Natural killer cell treated with Interleukin-12 subunit alpha and Interleukin-12 subunit beta and Interleukin-15 and Interleukin-18, amount 100 ng/mL, for 72 hours (primary cell): Measurements from ENCODE around the gene ST6GALNAC5. TPM values are rescaled to one million over a fixed set of nuclear protein-coding genes. Genes with fewer than 3 reads are reported as not detected.

Experiments used
- ATAC-seq, 2 donors: fragments of 150-1000 bp; cut with Tn5 transposase in 1 of 2; sonication (Bioruptor Pico), chemical (Tn5 transposase) in 1 of 2; 2 replicates each; pipeline ENCODE4 v1.10.0; 2021
- DNase-seq: peaks from one replicate; pipeline ENCODE4 v3.0.0; 2022; ENCODE audit warnings: low spot score
- H3K27ac Mint-ChIP-seq, 2 donors: 1 replicate in 1 of 2; 2 replicates in 1 of 2; pipeline ENCODE4 v1.8.0; 2022; ENCODE audit warnings: mixed read lengths in 2 of 2, mild to moderate bottlenecking in 1 of 2, moderate library complexity in 1 of 2
- H3K27me3 Mint-ChIP-seq, 2 donors: 1 replicate in 1 of 2; 2 replicates in 1 of 2; pipeline ENCODE4 v1.8.0; 2022; ENCODE audit warnings: mixed read lengths in 2 of 2
- H3K36me3 Mint-ChIP-seq: one replicate; pipeline ENCODE4 v1.8.0; 2022; ENCODE audit warnings: mixed read lengths
- H3K4me1 Mint-ChIP-seq, 2 donors: 1 replicate in 1 of 2; 2 replicates in 1 of 2; pipeline ENCODE4 v1.8.0; 2022; ENCODE audit warnings: low read depth in 2 of 2, mixed read lengths in 2 of 2, mild to moderate bottlenecking in 1 of 2
- H3K4me3 Mint-ChIP-seq: one replicate; pipeline ENCODE4 v1.8.0; 2022; ENCODE audit warnings: mixed read lengths
- H3K9me3 Mint-ChIP-seq: 2 replicates; pipeline ENCODE4 v1.8.0; 2022; ENCODE audit warnings: mixed read lengths
- total RNA-seq, 2 donors: library from RNA; stranded (reverse); gene quantifications; one replicate each; pipeline ENCODE4 v1.2.3, GENCODE V29; 2022

The ST6GALNAC5 gene
- total RNA-seq, 2 donors from 2014 or later = not detected

- Mint-ChIP-seq H3K9me3 (peaks cover 4% of the 10 kb centered on the region), H3K36me3 (peaks cover 4% of the 10 kb centered on the region), H3K4me3 (no peak overlapping the region), H3K4me1 (no peaks in the 10 kb centered on the region), H3K27me3 (peaks cover 9% of the 10 kb centered on the region in 2 donors), H3K27ac (no peak overlapping the region)
- ATAC-seq (no peak), DNase-seq (no peak)
These were observed 171.8 kb downstream of the ST6GALNAC5 start for GRCh38 chr1:77039111-77039510.

GRCh38 chr1:77039739-77040138 is 172.5 kb downstream of the ST6GALNAC5 start:
- H3K27ac Mint-ChIP-seq = no peak overlapping the region
- H3K36me3 Mint-ChIP-seq = peaks cover 4% of the 10 kb centered on the region
- H3K4me1 Mint-ChIP-seq = no peaks in the 10 kb centered on the region
- peaks cover 7 to 9% of the 10 kb centered on the region in 2 donors for H3K27me3 Mint-ChIP-seq
- ATAC-seq (no peak), DNase-seq (no peak)
- peaks cover 4% of the 10 kb centered on the region for H3K9me3 Mint-ChIP-seq
- no peak overlapping the region for H3K4me3 Mint-ChIP-seq

- ATAC-seq = no peak
- H3K27me3 Mint-ChIP-seq = peaks cover 7 to 9% of the 10 kb centered on the region in 2 donors
- peaks cover 4% of the 10 kb centered on the region for H3K9me3 Mint-ChIP-seq
- peaks cover 4% of the 10 kb centered on the region for H3K36me3 Mint-ChIP-seq
- no peak for DNase-seq
- H3K4me3 Mint-ChIP-seq = no peak overlapping the region
- peaks cover 0 to 3% of the 10 kb centered on the region in 2 donors for H3K4me1 Mint-ChIP-seq
- H3K27ac Mint-ChIP-seq = no peak overlapping the region
These were observed 173.5 kb downstream of the ST6GALNAC5 start for GRCh38 chr1:77040826-77041225.

GRCh38 chr1:77044133-77044849 is 177.0 kb downstream of the ST6GALNAC5 start:
- Mint-ChIP-seq H3K9me3 (no peaks in the 10 kb centered on the region), H3K27ac (no peak overlapping the region), H3K36me3 (no peaks in the 10 kb centered on the region), H3K4me3 (no peak overlapping the region), H3K4me1 (peaks cover 14% of the 10 kb centered on the region in 2 donors), H3K27me3 (peaks cover 0 to 4% of the 10 kb centered on the region in 2 donors)
- ATAC-seq (no peak), DNase-seq (no peak)

- Mint-ChIP-seq H3K9me3 (no peaks in the 10 kb centered on the region), H3K36me3 (no peaks in the 10 kb centered on the region), H3K4me3 (peak overlapping the region; percentile 24), H3K27ac (no peak overlapping the region), H3K27me3 (peaks cover 7% of the 10 kb centered on the region in 2 donors), H3K4me1 (peaks cover 14% of the 10 kb centered on the region in 2 donors)
- DNase-seq (no peak), ATAC-seq (no peak)
These were observed 180.3 kb downstream of the ST6GALNAC5 start for GRCh38 chr1:77047575-77047974.

GRCh38 chr1:77047978-77048614 is 180.8 kb downstream of the ST6GALNAC5 start:
- peak overlapping the region; percentile 24 for H3K4me3 Mint-ChIP-seq
- H3K27me3 Mint-ChIP-seq = peaks cover 7% of the 10 kb centered on the region in 2 donors
- no peaks in the 10 kb centered on the region for H3K36me3 Mint-ChIP-seq
- no peaks in the 10 kb centered on the region for H3K9me3 Mint-ChIP-seq
- no peak overlapping the region for H3K27ac Mint-ChIP-seq
- ATAC-seq (peak in 1 of 2 donors; percentile 56), DNase-seq (no peak)
- H3K4me1 Mint-ChIP-seq = peaks cover 14% of the 10 kb centered on the region in 2 donors

- DNase-seq (no peak), ATAC-seq (no peak)
- H3K36me3 Mint-ChIP-seq = no peaks in the 10 kb centered on the region
- no peak overlapping the region for H3K4me3 Mint-ChIP-seq
- H3K4me1 Mint-ChIP-seq = peaks cover 14% of the 10 kb centered on the region in 2 donors
- no peaks in the 10 kb centered on the region for H3K9me3 Mint-ChIP-seq
- H3K27ac Mint-ChIP-seq = no peak overlapping the region
- H3K27me3 Mint-ChIP-seq = peaks cover 7% of the 10 kb centered on the region in 2 donors
These were observed 181.3 kb downstream of the ST6GALNAC5 start for GRCh38 chr1:77048615-77049005.

GRCh38 chr1:77051425-77051824 is 184.1 kb downstream of the ST6GALNAC5 start:
- Mint-ChIP-seq H3K4me1 (peaks cover 11 to 14% of the 10 kb centered on the region in 2 donors), H3K27me3 (peaks cover 9 to 11% of the 10 kb centered on the region in 2 donors), H3K36me3 (no peaks in the 10 kb centered on the region), H3K27ac (no peak overlapping the region), H3K9me3 (no peaks in the 10 kb centered on the region), H3K4me3 (no peak overlapping the region)
- ATAC-seq (no peak), DNase-seq (no peak)

- Mint-ChIP-seq H3K27me3 (peaks cover 19 to 38% of the 10 kb centered on the region in 2 donors), H3K36me3 (no peaks in the 10 kb centered on the region), H3K9me3 (no peaks in the 10 kb centered on the region), H3K4me3 (no peak overlapping the region), H3K27ac (no peak overlapping the region), H3K4me1 (no peaks in the 10 kb centered on the region)
- DNase-seq = no peak
- no peak for ATAC-seq
These were observed 189.2 kb downstream of the ST6GALNAC5 start for GRCh38 chr1:77056525-77056924.

- H3K36me3 Mint-ChIP-seq = no peaks in the 10 kb centered on the region
- peaks cover 14 to 38% of the 10 kb centered on the region in 2 donors for H3K27me3 Mint-ChIP-seq
- no peak for DNase-seq
- H3K27ac Mint-ChIP-seq = no peak overlapping the region
- H3K4me3 Mint-ChIP-seq = no peak overlapping the region
- no peak for ATAC-seq
- no peaks in the 10 kb centered on the region for H3K4me1 Mint-ChIP-seq
- H3K9me3 Mint-ChIP-seq = no peaks in the 10 kb centered on the region
These were observed 190.8 kb downstream of the ST6GALNAC5 start for GRCh38 chr1:77057994-77058585.

GRCh38 chr1:77060000-77060399 is 192.7 kb downstream of the ST6GALNAC5 start:
- Mint-ChIP-seq H3K27ac (no peak overlapping the region), H3K4me1 (no peaks in the 10 kb centered on the region), H3K9me3 (no peaks in the 10 kb centered on the region), H3K36me3 (no peaks in the 10 kb centered on the region), H3K27me3 (peaks cover 14 to 38% of the 10 kb centered on the region in 2 donors), H3K4me3 (no peak overlapping the region)
- ATAC-seq (no peak), DNase-seq (no peak)

GRCh38 chr1:77061162-77061561 is 193.9 kb downstream of the ST6GALNAC5 start:
- no peak overlapping the region for H3K4me3 Mint-ChIP-seq
- no peaks in the 10 kb centered on the region for H3K36me3 Mint-ChIP-seq
- ATAC-seq (no peak), DNase-seq (no peak)
- no peak overlapping the region for H3K27ac Mint-ChIP-seq
- H3K27me3 Mint-ChIP-seq = peaks cover 12 to 38% of the 10 kb centered on the region in 2 donors
- H3K9me3 Mint-ChIP-seq = no peaks in the 10 kb centered on the region
- H3K4me1 Mint-ChIP-seq = no peaks in the 10 kb centered on the region

- no peak overlapping the region for H3K4me3 Mint-ChIP-seq
- DNase-seq (no peak), ATAC-seq (no peak)
- H3K27me3 Mint-ChIP-seq = peaks cover 10 to 40% of the 10 kb centered on the region in 2 donors
- H3K4me1 Mint-ChIP-seq = no peaks in the 10 kb centered on the region
- no peaks in the 10 kb centered on the region for H3K9me3 Mint-ChIP-seq
- no peaks in the 10 kb centered on the region for H3K36me3 Mint-ChIP-seq
- H3K27ac Mint-ChIP-seq = no peak overlapping the region
These were observed 195.8 kb downstream of the ST6GALNAC5 start for GRCh38 chr1:77063118-77063517.

- H3K9me3 Mint-ChIP-seq = no peaks in the 10 kb centered on the region
- ATAC-seq = no peak
- H3K27me3 Mint-ChIP-seq = peaks cover 7 to 34% of the 10 kb centered on the region in 2 donors
- no peak overlapping the region for H3K27ac Mint-ChIP-seq
- DNase-seq = no peak
- no peaks in the 10 kb centered on the region for H3K4me1 Mint-ChIP-seq
- no peak overlapping the region for H3K4me3 Mint-ChIP-seq
- H3K36me3 Mint-ChIP-seq = no peaks in the 10 kb centered on the region
These were observed 197.0 kb downstream of the ST6GALNAC5 start for GRCh38 chr1:77064246-77064645.
